HPDE6-E6E7 (cell line): ENCODE results near the gene PAQR7.

Experiments used
- DNase-seq: peaks from one replicate; pipeline ENCODE4 v3.0.0; 2011; ENCODE audit warnings: missing footprints; ENCODE audit errors: extremely low spot score

The PAQR7 gene

GRCh38 chr1:25875154-25875855, at the start of gene PAQR7:
TSS of gene PAQR7 (minus strand) at chr1:25875708. CDS start at chr1:25863839, 11,869 bp downstream.
- peak; percentile 55 for DNase-seq

- no peak for DNase-seq
These were observed 48.9 kb upstream of the PAQR7 start for GRCh38 chr1:25924454-25924853.

- DNase-seq: no peak
These were observed 47.6 kb upstream of the PAQR7 start for GRCh38 chr1:25922971-25923552.

GRCh38 chr1:25922056-25922970, 46.8 kb upstream of the PAQR7 start:
- DNase-seq: no peak

GRCh38 chr1:25918615-25919014, 43.1 kb upstream of the PAQR7 start:
- no peak for DNase-seq

GRCh38 chr1:25917996-25918395, 42.5 kb upstream of the PAQR7 start:
- DNase-seq: no peak

- DNase-seq: no peak
These were observed 41.0 kb upstream of the PAQR7 start for GRCh38 chr1:25916460-25916859.

GRCh38 chr1:25914074-25914995, 38.8 kb upstream of the PAQR7 start:
- no peak for DNase-seq

- no peak for DNase-seq
These were observed 37.7 kb upstream of the PAQR7 start for GRCh38 chr1:25913206-25913605.

- DNase-seq: no peak
These were observed 36.7 kb upstream of the PAQR7 start for GRCh38 chr1:25912076-25912831.

GRCh38 chr1:25911162-25911561, 35.7 kb upstream of the PAQR7 start:
- DNase-seq: no peak

- no peak for DNase-seq
These were observed 33.5 kb upstream of the PAQR7 start for GRCh38 chr1:25909040-25909439.

GRCh38 chr1:25908161-25908560, 32.7 kb upstream of the PAQR7 start:
- DNase-seq: no peak

- no peak for DNase-seq
These were observed 32.1 kb upstream of the PAQR7 start for GRCh38 chr1:25907601-25908000.

- no peak for DNase-seq
These were observed 31.3 kb upstream of the PAQR7 start for GRCh38 chr1:25906644-25907300.

GRCh38 chr1:25905680-25906643, 30.5 kb upstream of the PAQR7 start, which contains the start of gene STMN1:
TSS of gene STMN1 (minus strand) at chr1:25906419. CDS start at chr1:25904676, 1,743 bp downstream.
- peak; percentile 88 for DNase-seq

GRCh38 chr1:25904943-25905679, 29.6 kb upstream of the PAQR7 start:
- peak; percentile 88 for DNase-seq

- no peak for DNase-seq
These were observed 28.5 kb upstream of the PAQR7 start for GRCh38 chr1:25903986-25904385.
